GM13977 (cell line): ENCODE data around the gene EFCAB10.

ENCODE experiments used
- DNase-seq: peaks from one replicate; pipeline ENCODE4 v3.0.0; 2012; ENCODE audit warnings: low spot score
- in situ Hi-C: fragments of 300-500 bp; cut with MboI; formaldehyde crosslinking; loops from one replicate; pipeline ENCODE4 v1.12.0; 2022; ENCODE audit warnings: low sequenced_read_pairs, low pct_unique_long_range_greater_than_20kb, mixed read lengths, inconsistent platforms; ENCODE audit not compliant: unreplicated experiment
- TF ChIP-seq, protein P1 (sequence below): IDR thresholded peaks from 2 replicates; pipeline ENCODE4 v1.5.1; 2012; ENCODE audit warnings: mild to moderate bottlenecking, control low read depth; ENCODE audit not compliant: insufficient read depth; ENCODE audit errors: extremely low read depth, missing control alignments

EFCAB10 gene, protein sequence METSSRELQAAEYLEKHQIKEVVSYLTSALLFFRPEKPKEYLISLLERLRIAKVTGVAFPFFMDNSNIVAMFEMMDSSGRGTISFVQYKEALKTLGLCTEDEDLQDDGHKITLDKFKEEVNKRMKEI

DNA sequence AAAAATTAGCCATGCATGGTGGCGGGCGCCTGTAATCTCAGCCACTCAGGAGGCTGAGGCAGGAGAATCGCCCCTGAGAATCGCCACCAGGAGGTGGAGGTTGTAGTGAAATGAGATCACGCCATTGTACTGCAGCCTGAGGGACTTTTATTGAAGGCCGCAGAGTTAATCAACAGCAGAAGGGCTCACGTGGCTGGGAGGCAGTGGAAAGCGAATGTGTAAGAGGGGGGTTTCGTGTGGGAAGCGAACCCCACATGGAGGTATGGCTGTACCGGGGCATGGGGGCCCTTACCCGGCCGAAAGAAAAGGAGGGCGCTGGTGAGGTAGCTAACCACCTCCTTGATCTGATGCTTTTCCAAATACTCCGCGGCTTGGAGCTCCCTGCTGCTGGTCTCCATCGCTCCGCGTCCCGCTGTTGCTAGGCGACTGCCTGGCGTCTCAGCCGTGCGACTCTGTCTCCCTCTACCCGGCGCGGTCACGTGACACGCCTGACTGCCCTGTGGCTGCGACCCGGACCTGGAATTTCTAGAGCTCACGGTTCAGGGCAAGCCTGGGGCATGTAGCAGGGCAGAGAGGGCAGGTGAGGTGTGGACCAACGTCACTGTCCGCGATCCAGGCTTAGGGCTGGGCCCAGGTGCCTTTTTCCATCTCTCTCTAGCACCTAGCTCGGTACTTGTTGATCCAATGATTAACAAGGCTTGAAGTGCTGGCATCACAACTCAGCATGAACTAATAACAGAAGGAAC lies at the start of gene EFCAB10:
Gene EFCAB10, minus strand, starts transcription at position 428 of the 746 bp plus-strand sequence. Its CDS starts 30 bp downstream, at position 398.
- in situ Hi-C loops, result no loop called here
- peak; percentile 79 for DNase-seq
- TF ChIP-seq, protein P1, sequence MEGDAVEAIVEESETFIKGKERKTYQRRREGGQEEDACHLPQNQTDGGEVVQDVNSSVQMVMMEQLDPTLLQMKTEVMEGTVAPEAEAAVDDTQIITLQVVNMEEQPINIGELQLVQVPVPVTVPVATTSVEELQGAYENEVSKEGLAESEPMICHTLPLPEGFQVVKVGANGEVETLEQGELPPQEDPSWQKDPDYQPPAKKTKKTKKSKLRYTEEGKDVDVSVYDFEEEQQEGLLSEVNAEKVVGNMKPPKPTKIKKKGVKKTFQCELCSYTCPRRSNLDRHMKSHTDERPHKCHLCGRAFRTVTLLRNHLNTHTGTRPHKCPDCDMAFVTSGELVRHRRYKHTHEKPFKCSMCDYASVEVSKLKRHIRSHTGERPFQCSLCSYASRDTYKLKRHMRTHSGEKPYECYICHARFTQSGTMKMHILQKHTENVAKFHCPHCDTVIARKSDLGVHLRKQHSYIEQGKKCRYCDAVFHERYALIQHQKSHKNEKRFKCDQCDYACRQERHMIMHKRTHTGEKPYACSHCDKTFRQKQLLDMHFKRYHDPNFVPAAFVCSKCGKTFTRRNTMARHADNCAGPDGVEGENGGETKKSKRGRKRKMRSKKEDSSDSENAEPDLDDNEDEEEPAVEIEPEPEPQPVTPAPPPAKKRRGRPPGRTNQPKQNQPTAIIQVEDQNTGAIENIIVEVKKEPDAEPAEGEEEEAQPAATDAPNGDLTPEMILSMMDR, result no peak

DNA sequence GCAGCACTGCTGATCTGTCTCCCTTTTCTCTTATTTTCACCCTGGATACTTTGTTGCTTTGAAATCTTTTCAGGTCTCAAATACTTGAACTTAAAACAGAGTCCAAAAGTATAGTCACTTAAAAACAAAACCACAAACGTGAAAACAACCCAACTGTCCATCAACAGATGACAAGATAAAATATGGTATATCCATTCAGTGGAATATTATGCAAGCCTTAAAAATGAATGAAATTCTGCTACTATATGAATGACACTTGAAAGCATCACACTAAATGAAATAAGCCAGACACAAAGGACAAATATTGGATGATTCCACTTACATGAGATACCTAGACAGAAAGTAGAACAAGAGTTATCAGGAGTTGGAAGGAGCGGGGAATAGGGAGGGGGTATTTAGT lies 44.7 kb upstream of the EFCAB10 start:
- TF ChIP-seq, protein P1, result no peak
- in situ Hi-C loops, result no loop called here
- no peak for DNase-seq

DNA sequence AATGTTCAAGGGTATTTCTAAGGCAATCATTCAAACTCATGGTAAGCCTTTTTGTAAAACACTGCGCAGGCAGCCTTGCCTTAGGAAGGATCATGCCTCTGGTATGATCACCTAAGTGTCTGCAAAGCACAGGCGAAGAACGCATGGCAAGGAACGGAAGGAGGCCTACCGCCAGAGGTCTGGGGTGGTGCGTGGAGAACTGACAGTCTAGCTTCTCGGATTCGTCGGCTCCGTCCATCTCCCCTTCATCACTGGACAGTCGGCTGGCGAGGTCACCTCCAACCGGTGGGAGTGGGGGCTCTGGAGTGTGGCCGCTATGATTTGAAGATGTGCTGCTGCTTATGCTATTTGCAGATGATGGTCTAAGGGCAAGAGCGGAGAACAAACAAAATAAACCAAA lies 42.6 kb upstream of the EFCAB10 start:
- in situ Hi-C loops, result no loop called here
- DNase-seq, result no peak
- TF ChIP-seq, protein P1, result no peak

DNA sequence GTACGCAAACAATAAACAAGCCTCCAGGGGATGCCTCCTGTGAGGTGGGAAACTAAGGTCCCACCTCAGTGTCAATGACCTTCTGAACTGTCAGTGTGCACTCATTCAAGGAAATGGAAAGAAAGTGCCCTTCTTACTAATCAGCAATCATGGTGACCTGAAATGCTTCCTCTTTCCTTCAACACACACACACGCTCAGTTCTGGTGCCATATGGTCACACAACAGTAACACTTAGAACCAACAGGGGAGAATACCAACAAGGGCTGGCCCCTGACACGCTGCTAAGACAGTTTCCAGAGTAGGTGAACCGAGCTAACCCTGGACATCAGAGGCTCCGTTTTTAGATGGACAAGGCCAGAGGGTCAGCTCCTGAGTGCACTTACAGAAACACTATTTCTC lies 42.1 kb upstream of the EFCAB10 start:
- DNase-seq, result no peak
- in situ Hi-C loops, result no loop called here
- TF ChIP-seq, protein P1, result no peak

DNA sequence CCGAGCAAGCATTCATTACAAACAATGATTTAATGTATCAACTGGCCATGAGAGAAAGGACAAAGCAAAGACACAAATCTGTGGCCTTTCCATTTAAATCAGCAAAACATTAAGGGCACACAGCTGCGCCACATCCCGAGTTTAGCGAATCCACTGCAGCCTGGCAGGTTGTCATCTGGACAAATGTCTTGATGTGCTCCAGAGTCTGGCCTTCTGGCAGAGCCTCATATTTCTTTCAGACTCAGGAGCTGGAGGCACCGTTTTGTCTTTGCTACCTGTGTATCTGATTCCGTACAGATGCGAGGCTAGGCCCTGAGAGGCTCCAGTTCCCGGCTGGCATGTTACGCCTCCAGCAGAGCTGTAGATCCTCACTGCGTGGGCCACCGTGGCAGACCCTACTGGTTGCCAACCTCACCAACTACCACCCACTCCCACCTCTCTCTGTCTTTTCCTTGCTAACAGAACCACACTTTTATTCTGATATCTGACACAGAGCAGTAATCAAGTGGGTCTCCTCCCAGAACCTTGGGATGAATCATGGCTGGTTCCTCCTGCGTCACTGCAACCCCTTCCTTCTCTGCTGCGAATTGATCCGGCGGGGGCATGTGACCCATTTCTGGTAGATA lies 40.9 kb upstream of the EFCAB10 start:
- no peak for DNase-seq
- TF ChIP-seq, protein P1, result no peak
- in situ Hi-C loops, result no loop called here

DNA sequence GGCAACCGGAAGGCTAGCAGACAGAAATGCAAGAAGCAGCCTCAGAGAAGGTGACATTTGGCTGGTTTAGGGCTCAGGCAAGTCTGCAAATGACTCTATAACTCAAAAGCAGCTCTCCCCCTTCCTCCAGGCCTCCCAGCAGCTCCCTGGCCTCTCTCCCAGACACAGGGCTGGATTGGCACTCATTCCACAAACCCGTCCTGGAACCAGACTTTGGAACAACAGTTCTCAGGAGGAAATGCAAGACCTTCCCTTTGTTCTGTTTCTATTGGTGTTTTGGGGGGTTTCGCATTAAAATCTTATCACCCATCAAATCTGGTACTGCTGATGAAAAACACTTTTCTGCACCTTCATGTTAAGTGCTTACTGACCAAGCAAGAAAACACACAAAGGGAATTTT lies 40.3 kb upstream of the EFCAB10 start:
- in situ Hi-C loops, result no loop called here
- TF ChIP-seq, protein P1, result no peak

More for the DNA sequence above, 40.3 kb upstream of the EFCAB10 start:
- no peak for DNase-seq
